HL-60/S4 (cell line): Measurements from ENCODE around the gene RFXAP.

ENCODE experiments used
- in situ Hi-C: fragments of 300-500 bp; cut with MboI; formaldehyde crosslinking; loops from 2 replicates; pipeline ENCODE4 v1.14.3; 2022; ENCODE audit warnings: low sequenced_read_pairs

The RFXAP gene

GRCh38 chr13:36865265-36865664 lies 46.2 kb downstream of the RFXAP start:
- in situ Hi-C loops, result no loop called here

GRCh38 chr13:36866232-36866631 lies 47.2 kb downstream of the RFXAP start:
- in situ Hi-C loops, result no loop called here

DNA sequence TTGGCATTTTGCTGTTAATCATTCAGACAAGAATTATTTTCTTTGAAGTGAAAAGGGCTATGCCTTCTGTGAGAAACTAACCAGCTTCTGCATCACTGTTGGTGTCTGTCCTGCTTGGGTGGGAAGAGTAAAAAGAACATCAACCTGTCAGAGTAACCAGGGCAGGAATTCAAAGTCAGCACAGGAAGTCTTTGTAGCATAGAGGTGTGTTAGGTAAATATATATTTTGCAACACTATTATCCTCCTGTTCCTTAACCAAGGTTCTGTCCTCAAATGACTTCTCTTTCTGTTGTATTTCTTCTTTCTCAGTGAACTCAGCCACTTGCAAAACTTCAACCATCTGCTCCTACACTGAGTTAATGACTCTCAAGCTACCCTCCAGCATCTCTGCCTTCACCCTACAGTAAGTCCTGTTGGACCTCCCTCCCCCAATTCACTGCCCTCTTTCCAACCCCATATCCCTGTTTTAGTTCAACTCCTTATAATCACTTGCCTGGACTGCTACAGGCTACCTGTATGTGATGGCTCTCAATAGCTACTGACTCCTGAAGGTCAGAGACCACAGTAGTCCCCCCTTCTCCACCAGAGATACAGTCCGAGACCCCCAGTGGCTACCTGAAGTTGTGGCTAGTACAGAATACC lies 51.1 kb downstream of the RFXAP start:
- in situ Hi-C loops, result no loop called here

DNA sequence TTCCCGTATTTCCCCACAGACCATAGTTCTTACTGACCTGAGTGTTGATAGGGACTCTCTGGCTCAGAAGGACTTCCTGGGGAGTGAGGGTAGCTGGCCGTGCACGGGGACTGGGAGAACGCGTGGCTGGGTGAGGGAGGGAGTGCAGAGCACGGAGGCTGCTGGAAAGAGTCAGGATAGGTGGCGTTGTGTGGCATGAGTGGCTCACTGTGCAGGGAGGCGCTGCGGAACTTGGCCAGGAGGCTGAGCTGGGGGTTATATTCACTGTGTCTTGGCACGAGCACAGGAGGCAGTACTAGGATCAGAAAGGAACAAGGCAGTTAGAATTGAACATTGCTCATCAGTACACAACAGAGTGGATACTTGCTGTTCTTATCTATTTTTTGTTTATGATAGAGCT lies 53.6 kb downstream of the RFXAP start:
- in situ Hi-C loops, result no loop called here

DNA sequence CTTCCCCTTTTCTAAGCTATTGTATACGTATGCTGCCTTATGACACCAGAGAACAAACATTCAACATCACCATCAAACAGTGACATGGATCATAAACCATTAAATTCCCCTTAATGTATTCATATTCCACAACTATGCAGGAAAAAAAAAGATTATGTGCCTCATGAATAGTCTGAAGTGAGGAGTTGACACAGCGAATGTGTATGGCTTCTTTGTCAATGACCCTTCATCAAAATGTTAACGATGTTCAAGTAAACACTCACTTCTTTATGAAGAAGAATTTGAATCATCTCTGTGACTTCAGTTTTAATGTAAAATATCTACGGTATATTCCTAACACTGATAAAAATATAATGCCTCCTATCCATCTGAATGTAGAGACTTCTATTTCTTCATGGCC lies 56.4 kb downstream of the RFXAP start:
- in situ Hi-C loops, result no loop called here

- in situ Hi-C loops, result no loop called here
Measured at GRCh38 chr13:36875961-36876360, 56.9 kb downstream of the RFXAP start.
